22Rv1 (cell line): ENCODE measurements around the gene PEX11G.
"Not testable (repeated sequence)": the region's sequence is repeated elsewhere in the genome, so short reads cannot be mapped to it uniquely, and the experiment has no call there.

Experiments used
- H3K27ac ChIP-seq: fragments of 450-650 bp; 2 replicates; pipeline ENCODE4 v1.5.1; 2017
- CTCF ChIP-seq: fragments of 450-650 bp; IDR thresholded peaks from 2 replicates; pipeline ENCODE4 v1.5.1; 2017; ENCODE audit warnings: mild to moderate bottlenecking
- ZFX ChIP-seq: fragments of 450-650 bp; IDR thresholded peaks from 2 replicates; pipeline ENCODE4 v1.6.1; 2017; ENCODE audit warnings: antibody characterized with exemption, borderline replicate concordance

Gene PEX11G

GRCh38 chr19:7440188-7440975 lies 48.5 kb downstream of the PEX11G start:
- TF ChIP-seq CTCF (no peak), ZFX (no peak)
- H3K27ac ChIP-seq, result no peak overlapping the region

- H3K27ac ChIP-seq, result no peak overlapping the region
- TF ChIP-seq ZFX (no peak), CTCF (no peak)
Observed at GRCh38 chr19:7435586-7435985, 53.2 kb downstream of the PEX11G start.

GRCh38 chr19:7434391-7434790 lies 54.4 kb downstream of the PEX11G start:
- TF ChIP-seq ZFX, result no peak
- no peak for TF ChIP-seq CTCF
- H3K27ac ChIP-seq, result no peak overlapping the region

GRCh38 chr19:7433456-7433855 lies 55.4 kb downstream of the PEX11G start:
- H3K27ac ChIP-seq, result not testable (repeated sequence)

GRCh38 chr19:7429638-7430282 lies 59.1 kb downstream of the PEX11G start:
- no peak overlapping the region for H3K27ac ChIP-seq
- no peak for TF ChIP-seq ZFX
- no peak for TF ChIP-seq CTCF

GRCh38 chr19:7428651-7429113 lies 60.2 kb downstream of the PEX11G start:
- no peak for TF ChIP-seq ZFX
- H3K27ac ChIP-seq, result no peak overlapping the region

- TF ChIP-seq ZFX, result no peak
- no peak for TF ChIP-seq CTCF
- no peak overlapping the region for H3K27ac ChIP-seq
Observed at GRCh38 chr19:7427944-7428343, 60.9 kb downstream of the PEX11G start.

- no peak overlapping the region for H3K27ac ChIP-seq
- TF ChIP-seq ZFX, result no peak
- TF ChIP-seq CTCF, result no peak
Observed at GRCh38 chr19:7426986-7427385, 61.8 kb downstream of the PEX11G start.
